Upper lobe of left lung (tissue), 6 donors: ENCODE measurements around the gene LEP. TPM values are rescaled to one million over a fixed set of nuclear protein-coding genes. Genes with fewer than 3 reads are reported as not detected.
"Not testable (repeated sequence)": the region's sequence is repeated elsewhere in the genome, so short reads cannot be mapped to it uniquely, and the experiment has no call there.

ENCODE experiments used
- ATAC-seq, 2 donors: fragments of 200-7000 bp; cut with Tn5 transposase; one replicate each; pipeline ENCODE4 v1.9.1; 2022; ENCODE audit warnings: mild to moderate bottlenecking in 2 of 2, moderate library complexity in 2 of 2; ENCODE audit not compliant: low FRiP score in 2 of 2
- DNase-seq, 2 donors: peaks; one replicate each; pipeline ENCODE4 v3.0.0-alpha.2; 2019 to 2020
- H3K27ac ChIP-seq, 4 donors: fragments of 200-600 bp; sonication (generic); one replicate each; pipeline ENCODE4 v1.5.1; 2016 to 2019
- H3K27me3 ChIP-seq, 4 donors: fragments of 200-600 bp; sonication (generic); one replicate each; pipeline ENCODE4 v1.5.1; 2017 to 2019
- H3K36me3 ChIP-seq, 4 donors: fragments of 200-600 bp; sonication (generic); one replicate each; pipeline ENCODE4 v1.5.1; 2016 to 2019
- H3K4me1 ChIP-seq, 4 donors: fragments of 200-600 bp; sonication (generic); one replicate each; pipeline ENCODE4 v1.5.1; 2018 to 2019
- H3K4me3 ChIP-seq, 4 donors: fragments of 200-600 bp; sonication (generic); one replicate each; pipeline ENCODE4 v1.5.1; 2017 to 2019; ENCODE audit warnings: mild to moderate bottlenecking in 2 of 4, moderate library complexity in 1 of 4
- H3K9me3 ChIP-seq, 4 donors: fragments of 200-600 bp; sonication (generic); one replicate each; pipeline ENCODE4 v1.5.1; 2018 to 2019
- EP300 ChIP-seq, 4 donors: sonication (generic); formaldehyde crosslinking; IDR thresholded peaks; one replicate each; pipeline ENCODE4 v1.5.1; 2017; ENCODE audit warnings: antibody characterized with exemption in 4 of 4, control low read depth in 2 of 4
- POLR2A ChIP-seq, 4 donors: fragments of 450-650 bp; IDR thresholded peaks; one replicate each; pipeline ENCODE4 v1.5.1; 2016 to 2017; ENCODE audit warnings: antibody characterized with exemption in 4 of 4, mild to moderate bottlenecking in 2 of 4
- POLR2AphosphoS5 ChIP-seq, 2 donors: sonication (generic); formaldehyde crosslinking; IDR thresholded peaks; one replicate each; pipeline ENCODE4 v1.5.1; 2017; ENCODE audit warnings: antibody characterized with exemption in 2 of 2
- WGBS, 2 donors: methylation state at CpG; one replicate each; pipeline ENCODE4 v1.1.5; 2017 to 2018; 5-methylcytosine and 5-hydroxymethylcytosine counted together
- total RNA-seq, 6 donors: library from RNA; depleted of rRNA in 4 of 6; stranded (reverse); fragments of >200 nt in 4 of 6; gene quantifications; one replicate each; pipeline versions ENCODE4 v1.1.0 to v1.2.1, GENCODE V29; 2016 to 2021
- TF ChIP-seq, protein P1 (sequence below), 6 experiments: fragments of 450-650 bp in 4 of 6; fragments of 200-600 bp in 2 of 6; sonication (generic) in 2 of 6; IDR thresholded peaks; one replicate each; pipeline ENCODE4 v1.5.1; 2016 to 2019; ENCODE audit warnings: antibody characterized with exemption in 6 of 6
- donor health status: DM: no; HTN: no; CAD: no; lungs with moderate emphysema.
- donor health status: DM: no; HTN: yes; CAD: no; lungs with severe emphysema.

Gene LEP
- total RNA-seq, 6 donors from 2014 or later: not detected

DNA sequence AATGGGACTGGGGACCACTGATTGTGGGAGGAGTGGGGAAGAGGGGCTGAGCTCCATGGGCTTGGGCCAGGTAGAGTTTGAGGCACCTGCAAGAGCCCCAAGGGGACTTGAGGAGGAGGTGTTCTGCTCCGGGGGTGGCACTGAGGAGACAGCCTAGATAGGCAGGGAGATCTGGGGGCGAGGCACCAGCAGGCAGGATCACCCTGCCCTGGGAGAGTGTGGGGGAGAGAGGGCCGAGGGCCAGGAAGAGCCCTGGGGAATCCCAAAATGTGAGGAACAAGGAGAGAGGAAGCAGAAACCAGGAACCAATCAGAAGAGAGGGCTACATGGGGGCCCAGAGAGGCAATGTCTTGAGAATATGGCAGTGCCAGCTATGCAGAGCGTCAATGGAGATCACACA, 34.6 kb downstream of the LEP start:
- Histone ChIP-seq H3K4me3 (no peak overlapping the region), H3K36me3 (no peaks in the 10 kb centered on the region), H3K4me1 (peaks cover 7 to 15% (median 15%) of the 10 kb centered on the region in 4 donors), H3K27me3 (peaks cover 0 to 16% (median 5%) of the 10 kb centered on the region in 4 donors), H3K9me3 (peaks cover 6 to 13% (median 9%) of the 10 kb centered on the region in 4 donors), H3K27ac (no peak overlapping the region)
- ATAC-seq (no peak), DNase-seq (no peak)
- 78 to 83% methylated on average over 4 of the region's 4 CpGs for WGBS, 2 donors
- TF ChIP-seq POLR2A (IDR thresholded peaks at IDR 0.05) (no peak), POLR2AphosphoS5 (IDR thresholded peaks at IDR 0.05) (no peak), EP300 (IDR thresholded peaks at IDR 0.05) (no peak)
- TF ChIP-seq, protein P1, sequence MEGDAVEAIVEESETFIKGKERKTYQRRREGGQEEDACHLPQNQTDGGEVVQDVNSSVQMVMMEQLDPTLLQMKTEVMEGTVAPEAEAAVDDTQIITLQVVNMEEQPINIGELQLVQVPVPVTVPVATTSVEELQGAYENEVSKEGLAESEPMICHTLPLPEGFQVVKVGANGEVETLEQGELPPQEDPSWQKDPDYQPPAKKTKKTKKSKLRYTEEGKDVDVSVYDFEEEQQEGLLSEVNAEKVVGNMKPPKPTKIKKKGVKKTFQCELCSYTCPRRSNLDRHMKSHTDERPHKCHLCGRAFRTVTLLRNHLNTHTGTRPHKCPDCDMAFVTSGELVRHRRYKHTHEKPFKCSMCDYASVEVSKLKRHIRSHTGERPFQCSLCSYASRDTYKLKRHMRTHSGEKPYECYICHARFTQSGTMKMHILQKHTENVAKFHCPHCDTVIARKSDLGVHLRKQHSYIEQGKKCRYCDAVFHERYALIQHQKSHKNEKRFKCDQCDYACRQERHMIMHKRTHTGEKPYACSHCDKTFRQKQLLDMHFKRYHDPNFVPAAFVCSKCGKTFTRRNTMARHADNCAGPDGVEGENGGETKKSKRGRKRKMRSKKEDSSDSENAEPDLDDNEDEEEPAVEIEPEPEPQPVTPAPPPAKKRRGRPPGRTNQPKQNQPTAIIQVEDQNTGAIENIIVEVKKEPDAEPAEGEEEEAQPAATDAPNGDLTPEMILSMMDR (IDR thresholded peaks at IDR 0.05): no peak

DNA sequence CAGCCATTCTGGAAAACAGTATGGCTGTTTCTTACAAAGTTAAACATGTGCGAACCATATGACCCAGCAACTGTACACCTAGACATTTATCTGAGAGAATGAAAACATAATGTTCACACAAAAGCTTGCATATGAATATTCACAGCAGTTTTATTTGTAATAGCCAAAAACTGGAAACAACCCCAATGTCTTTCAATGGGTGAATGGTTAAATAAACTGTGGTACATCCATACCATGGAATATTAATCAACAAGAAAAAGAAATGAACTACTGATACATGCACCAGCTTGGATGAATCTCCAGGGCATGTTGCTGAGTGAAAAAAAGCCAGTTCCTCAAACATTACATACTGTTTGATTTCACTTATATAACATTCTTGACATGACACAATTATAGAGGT, 37.3 kb downstream of the LEP start:
- H3K27ac ChIP-seq: no peak overlapping the region
- WGBS, 2 donors: 91 to 100% methylated on average over 1 of the region's 1 CpG

DNA sequence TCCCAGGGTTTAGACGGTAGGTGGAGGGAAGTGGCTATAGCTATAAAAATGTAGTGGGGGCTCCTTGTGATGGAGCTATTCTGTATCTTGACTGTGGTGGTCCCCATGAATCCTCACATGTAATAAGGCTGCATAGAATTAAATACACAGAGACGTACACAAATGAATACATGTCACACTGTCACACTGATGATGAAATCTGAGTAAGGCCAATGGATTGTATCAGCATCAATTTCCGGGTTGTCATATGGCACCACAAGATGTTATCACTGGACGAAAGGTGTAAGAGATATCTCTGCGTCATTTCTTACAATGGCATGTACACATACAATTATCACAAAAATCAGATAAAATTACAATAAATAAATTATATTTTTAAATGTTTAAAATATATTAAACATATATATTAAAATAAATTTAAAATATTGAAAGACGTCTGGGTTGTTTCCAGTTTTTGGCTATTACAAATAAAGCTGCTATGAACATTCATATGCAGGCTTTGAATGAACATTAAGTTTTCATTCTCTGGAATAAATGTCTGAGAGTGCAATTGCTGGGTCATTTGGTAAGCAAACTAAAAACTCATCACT, 38.1 kb downstream of the LEP start:
- H3K27me3 ChIP-seq: no peaks in the 10 kb centered on the region
- peaks cover 0 to 3% (median 0%) of the 10 kb centered on the region in 4 donors for H3K36me3 ChIP-seq
- no peak overlapping the region for H3K27ac ChIP-seq
- TF ChIP-seq POLR2AphosphoS5 (IDR thresholded peaks at IDR 0.05) (no peak), EP300 (IDR thresholded peaks at IDR 0.05) (no peak), POLR2A (IDR thresholded peaks at IDR 0.05) (no peak)
- TF ChIP-seq, protein P1 (IDR thresholded peaks at IDR 0.05): no peak
- H3K4me1 ChIP-seq: no peaks in the 10 kb centered on the region
- H3K9me3 ChIP-seq: peaks cover 6 to 17% (median 11%) of the 10 kb centered on the region in 4 donors
- no peak overlapping the region for H3K4me3 ChIP-seq
- no peak for ATAC-seq
- 86 to 96% methylated on average over 6 of the region's 6 CpGs for whole genome bisulfite sequencing, 2 donors
- no peak for DNase-seq

More for the DNA sequence above, 37.3 kb downstream of the LEP start:
- H3K27me3 ChIP-seq: no peaks in the 10 kb centered on the region
- ATAC-seq (no peak), DNase-seq (no peak)
- no peaks in the 10 kb centered on the region for H3K4me1 ChIP-seq
- H3K9me3 ChIP-seq: peaks cover 6 to 17% (median 11%) of the 10 kb centered on the region in 4 donors
- peaks cover 0 to 3% (median 0%) of the 10 kb centered on the region in 4 donors for H3K36me3 ChIP-seq
- H3K4me3 ChIP-seq: no peak overlapping the region
- TF ChIP-seq, protein P1 (IDR thresholded peaks at IDR 0.05): no peak
- TF ChIP-seq POLR2A (IDR thresholded peaks at IDR 0.05): no peak
- no peak for TF ChIP-seq EP300 (IDR thresholded peaks at IDR 0.05)
- no peak for TF ChIP-seq POLR2AphosphoS5 (IDR thresholded peaks at IDR 0.05)

DNA sequence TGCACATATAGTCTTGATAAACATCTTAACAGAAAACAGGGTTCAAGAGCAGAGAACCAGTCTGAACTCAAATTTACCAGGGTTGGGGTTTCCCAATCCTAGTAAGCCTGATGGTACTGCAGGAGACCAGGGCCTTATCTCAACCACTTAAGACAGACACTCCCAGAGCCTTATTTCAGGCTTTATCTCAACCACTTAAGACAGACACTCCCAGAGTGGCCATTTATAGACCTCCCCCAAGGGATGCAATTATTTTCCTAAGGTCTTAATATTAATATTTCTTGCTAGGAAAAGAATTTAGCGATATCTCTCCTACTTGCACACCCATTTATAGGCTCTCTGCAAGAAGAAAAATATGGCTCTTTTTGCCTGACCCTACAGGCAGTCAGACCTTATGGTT, 39.4 kb downstream of the LEP start:
- H3K36me3 ChIP-seq, H3K4me3 ChIP-seq, H3K27ac ChIP-seq, DNase-seq, H3K4me1 ChIP-seq, H3K27me3 ChIP-seq, ATAC-seq: not testable (repeated sequence)
- WGBS, 2 donors: 79 to 90% methylated on average over 1 of the region's 1 CpG
- peaks cover 6 to 17% (median 11%) of the 10 kb centered on the region in 4 donors for H3K9me3 ChIP-seq

DNA sequence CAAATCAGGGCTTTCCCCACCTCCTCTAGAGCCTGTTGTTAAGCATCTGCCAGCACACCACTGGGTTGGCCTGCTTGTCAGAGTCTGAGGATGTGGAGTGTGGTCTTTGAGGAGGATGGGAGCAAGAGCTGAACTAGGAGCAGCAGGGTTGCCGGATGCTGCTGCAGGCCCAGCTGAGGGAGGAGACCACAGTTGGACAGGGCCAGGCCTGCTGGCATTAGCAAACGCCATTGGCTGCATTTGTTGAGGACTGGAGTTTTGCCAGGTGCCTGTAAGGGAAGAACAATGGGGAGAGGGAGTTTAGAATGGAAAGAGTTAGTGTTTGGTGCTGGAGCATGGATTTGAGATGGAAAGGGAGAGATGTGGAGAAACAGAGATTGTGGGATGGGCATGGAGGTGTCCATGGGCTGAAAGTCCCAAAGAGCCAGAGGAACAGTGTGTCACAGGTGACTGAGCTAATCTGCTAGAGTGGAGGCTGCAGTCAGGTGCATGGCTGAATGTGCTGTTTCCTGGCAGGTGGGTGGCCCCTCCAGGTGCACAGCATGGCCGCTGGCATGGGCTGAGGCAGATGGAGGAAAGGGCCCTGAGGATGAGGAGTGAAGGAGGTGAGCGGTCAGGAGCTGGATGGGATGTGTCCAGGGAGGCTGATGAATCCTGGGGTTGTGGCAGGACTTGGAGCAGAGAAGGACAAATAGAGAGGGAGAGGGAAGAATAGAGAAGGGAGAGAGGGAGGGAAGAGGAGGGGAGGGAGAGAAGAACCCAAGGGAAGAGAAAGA, 40.7 kb downstream of the LEP start:
- no peak for TF ChIP-seq POLR2AphosphoS5 (IDR thresholded peaks at IDR 0.05)
- TF ChIP-seq EP300 (IDR thresholded peaks at IDR 0.05): no peak
- TF ChIP-seq, protein P1 (IDR thresholded peaks at IDR 0.05): no peak
- TF ChIP-seq POLR2A (IDR thresholded peaks at IDR 0.05): no peak
- ATAC-seq: no peak
- Histone ChIP-seq H3K9me3 (peaks cover 6 to 17% (median 11%) of the 10 kb centered on the region in 4 donors), H3K4me3 (no peak overlapping the region), H3K27ac (no peak overlapping the region), H3K27me3 (no peaks in the 10 kb centered on the region), H3K4me1 (no peaks in the 10 kb centered on the region), H3K36me3 (peaks cover 0 to 3% (median 0%) of the 10 kb centered on the region in 4 donors)
- DNase-seq: peak in 1 of 2 donors; percentile 24
- 85 to 92% methylated on average over 4 of the region's 4 CpGs for WGBS, 2 donors
